CD14-positive monocyte (primary cell): Measurements from ENCODE around the gene PRDM1. TPM values are rescaled to one million over a fixed set of nuclear protein-coding genes. Genes with fewer than 3 reads are reported as not detected.

Source experiments
- DNase-seq, 3 donors: peaks; one replicate each; pipeline ENCODE4 v3.0.0-alpha.2; 2011 to 2022
- H2AFZ ChIP-seq: 2 replicates; pipeline ENCODE4 v1.6.0; 2012; ENCODE audit warnings: mild to moderate bottlenecking, low read depth, low read length, inconsistent platforms; ENCODE audit not compliant: insufficient read depth, poor library complexity, severe bottlenecking
- H3K27ac ChIP-seq, 2 donors: 1 replicate in 1 of 2; 2 replicates in 1 of 2; pipeline ENCODE4 v1.5.1; 2012 to 2013; ENCODE audit warnings: low read length in 2 of 2, control low read depth in 1 of 2, inconsistent platforms in 1 of 2, low read depth in 1 of 2, mild to moderate bottlenecking in 1 of 2
- H3K27me3 ChIP-seq, 2 donors: one replicate each; pipeline versions ENCODE4 v1.6.0 to v1.6.1; 2011 to 2013; ENCODE audit warnings: low read length in 2 of 2; ENCODE audit not compliant: control insufficient read depth in 2 of 2, insufficient read depth in 2 of 2
- H3K36me3 ChIP-seq, 2 donors: replicated peaks in 1 of 2; 1 replicate in 1 of 2; 2 replicates in 1 of 2; pipeline versions ENCODE4 v1.5.1 to v1.6.1; 2012 to 2013; ENCODE audit warnings: low read length in 2 of 2, control low read depth in 1 of 2, inconsistent platforms in 1 of 2, mild to moderate bottlenecking in 1 of 2; ENCODE audit not compliant: insufficient read depth in 2 of 2, control insufficient read depth in 1 of 2
- H3K4me1 ChIP-seq, 2 donors: 1 replicate in 1 of 2; 2 replicates in 1 of 2; pipeline versions ENCODE4 v1.5.1 to v1.6.1; 2012 to 2013; ENCODE audit warnings: low read length in 2 of 2, control low read depth in 1 of 2, inconsistent platforms in 1 of 2, mild to moderate bottlenecking in 1 of 2, moderate library complexity in 1 of 2; ENCODE audit not compliant: insufficient read depth in 2 of 2, control insufficient read depth in 1 of 2
- H3K4me2 ChIP-seq: replicated peaks from 2 replicates; pipeline ENCODE3; 2012; ENCODE audit warnings: low read length, moderate library complexity, mild to moderate bottlenecking; ENCODE audit not compliant: poor library complexity, severe bottlenecking; ENCODE audit errors: extremely low read depth
- H3K4me3 ChIP-seq, 3 experiments: fragments of 200-600 bp in 1 of 3; sonication (generic) in 1 of 3; replicated peaks in 1 of 3; 1 replicate in 2 of 3; 2 replicates in 1 of 3; pipeline ENCODE4 v1.5.1; 2011 to 2013; ENCODE audit warnings: low read length in 3 of 3, mild to moderate bottlenecking in 3 of 3, control low read depth in 2 of 3, low read depth in 2 of 3, inconsistent platforms in 1 of 3, moderate library complexity in 1 of 3
- H3K79me2 ChIP-seq: 2 replicates; pipeline ENCODE4 v1.6.0; 2012; ENCODE audit warnings: mild to moderate bottlenecking, control low read depth, inconsistent platforms, low read length, moderate library complexity; ENCODE audit not compliant: insufficient read depth
- H3K9ac ChIP-seq: 2 replicates; pipeline ENCODE4 v1.6.0; 2017; ENCODE audit warnings: low read length, mild to moderate bottlenecking; ENCODE audit not compliant: insufficient read depth, poor library complexity, severe bottlenecking
- H3K9me3 ChIP-seq, 2 donors: replicated peaks in 1 of 2; 1 replicate in 1 of 2; 2 replicates in 1 of 2; pipeline versions ENCODE4 v1.5.1 to v1.6.1; 2012 to 2013; ENCODE audit warnings: low read length in 2 of 2, control low read depth in 1 of 2; ENCODE audit not compliant: control insufficient read depth in 1 of 2, insufficient read depth in 1 of 2
- H4K20me1 ChIP-seq: 2 replicates; pipeline ENCODE4 v1.6.0; 2012; ENCODE audit warnings: mild to moderate bottlenecking, low read length, control low read depth, moderate library complexity; ENCODE audit not compliant: insufficient read depth
- H3K27ac Mint-ChIP-seq, 7 donors: one replicate each; pipeline ENCODE4 v1.8.0; 2020; ENCODE audit warnings: mild to moderate bottlenecking in 7 of 7, mixed read lengths in 7 of 7, moderate library complexity in 6 of 7, inconsistent platforms in 2 of 7
- H3K27me3 Mint-ChIP-seq, 3 donors: one replicate each; pipeline ENCODE4 v1.8.0; 2021 to 2022; ENCODE audit warnings: low read depth in 3 of 3, mild to moderate bottlenecking in 3 of 3, mixed read lengths in 3 of 3, moderate library complexity in 3 of 3, inconsistent platforms in 1 of 3
- H3K36me3 Mint-ChIP-seq, 2 donors: one replicate each; pipeline ENCODE4 v1.8.0; 2020; ENCODE audit warnings: mixed read lengths in 2 of 2, inconsistent platforms in 1 of 2, mild to moderate bottlenecking in 1 of 2
- H3K4me1 Mint-ChIP-seq: one replicate; pipeline ENCODE4 v1.8.0; 2020; ENCODE audit warnings: mild to moderate bottlenecking, mixed read lengths
- H3K4me3 Mint-ChIP-seq, 2 donors: one replicate each; pipeline ENCODE4 v1.8.0; 2020; ENCODE audit warnings: mild to moderate bottlenecking in 2 of 2, mixed read lengths in 2 of 2, moderate library complexity in 1 of 2
- H3K9me3 Mint-ChIP-seq, 7 donors: one replicate each; pipeline ENCODE4 v1.8.0; 2020 to 2022; ENCODE audit warnings: mixed read lengths in 7 of 7, mild to moderate bottlenecking in 6 of 7, moderate library complexity in 6 of 7, inconsistent platforms in 2 of 7
- WGBS: methylation state at CpG from one replicate; pipeline ENCODE4 v1.1.5; 2013; ENCODE audit warnings: missing lambda C conversion rate; ENCODE audit not compliant: insufficient coverage; 5-methylcytosine and 5-hydroxymethylcytosine counted together
- intact Hi-C, 2 donors: fragments of 100-400 bp; cut with micrococcal nuclease; formaldehyde crosslinking; loops; one replicate each; pipeline versions ENCODE4 v1.15.0 to v1.15.1; 2023
- polyA plus RNA-seq, 3 donors: library from polyadenylated mRNA; depleted of rRNA in 1 of 3; unstranded in 2 of 3; stranded (reverse) in 1 of 3; fragments of 300-500 nt in 2 of 3; fragments of >200 nt in 1 of 3; fragmentation: Illumina TruSeq in 2 of 3; gene quantifications; 1 replicate in 2 of 3; 2 replicates in 1 of 3; pipeline ENCODE4 v1.2.3, GENCODE V29; 2012 to 2021
- TF ChIP-seq, protein P1 (sequence below): fragments of 200-600 bp; IDR thresholded peaks from one replicate; pipeline ENCODE4 v1.8.0; 2022; ENCODE audit warnings: antibody characterized with exemption, mild to moderate bottlenecking

Gene PRDM1
- polyA plus RNA-seq, 3 donors: 1.8 to 14.9 (median 5.2) TPM

DNA sequence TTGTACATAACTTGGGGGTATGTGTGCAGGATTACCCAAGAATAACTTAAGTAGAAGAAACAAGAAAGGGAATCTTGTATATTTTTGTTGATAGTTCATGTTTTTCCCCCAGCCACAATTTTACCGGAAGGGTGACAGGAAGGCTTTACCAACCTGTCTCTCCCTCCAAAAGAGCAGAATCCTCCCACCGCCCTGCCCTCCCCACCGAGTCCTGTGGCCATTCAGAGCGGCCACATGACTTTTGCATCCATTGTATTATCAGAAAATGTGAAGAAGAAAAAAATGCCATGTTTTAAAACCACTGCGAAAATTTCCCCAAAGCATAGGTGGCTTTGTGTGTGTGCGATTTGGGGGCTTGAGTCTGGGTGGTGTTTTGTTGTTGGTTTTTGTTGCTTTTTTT lies 22.0 kb downstream of the PRDM1 start:
- no peak for DNase-seq
- H3K4me1 ChIP-seq: peaks cover 15 to 19% of the 10 kb centered on the region in 2 donors
- H3K36me3 ChIP-seq: peaks cover 18 to 39% of the 10 kb centered on the region in 2 donors
- H2AFZ ChIP-seq: no peak overlapping the region
- peaks cover 0 to 3% (median 2%) of the 10 kb centered on the region in 3 donors for H3K27me3 Mint-ChIP-seq
- no peaks in the 10 kb centered on the region for H3K9me3 ChIP-seq
- no peak overlapping the region for H3K4me3 ChIP-seq
- H3K9me3 Mint-ChIP-seq: peaks cover 0 to 8% (median 3%) of the 10 kb centered on the region in 7 donors
- H4K20me1 ChIP-seq: no peaks in the 10 kb centered on the region
- WGBS: no CpG with 5 or more reads among the region's 6 CpGs
- intact Hi-C loops: no loop called here
- H3K79me2 ChIP-seq: no peaks in the 10 kb centered on the region
- H3K4me1 Mint-ChIP-seq: peaks cover 31% of the 10 kb centered on the region
- no peaks in the 10 kb centered on the region for H3K27me3 ChIP-seq
- no peak overlapping the region for H3K9ac ChIP-seq
- no peak overlapping the region for H3K4me2 ChIP-seq
- no peak overlapping the region for H3K27ac ChIP-seq
- H3K36me3 Mint-ChIP-seq: peaks cover 35 to 40% of the 10 kb centered on the region in 2 donors
- TF ChIP-seq, protein P1, sequence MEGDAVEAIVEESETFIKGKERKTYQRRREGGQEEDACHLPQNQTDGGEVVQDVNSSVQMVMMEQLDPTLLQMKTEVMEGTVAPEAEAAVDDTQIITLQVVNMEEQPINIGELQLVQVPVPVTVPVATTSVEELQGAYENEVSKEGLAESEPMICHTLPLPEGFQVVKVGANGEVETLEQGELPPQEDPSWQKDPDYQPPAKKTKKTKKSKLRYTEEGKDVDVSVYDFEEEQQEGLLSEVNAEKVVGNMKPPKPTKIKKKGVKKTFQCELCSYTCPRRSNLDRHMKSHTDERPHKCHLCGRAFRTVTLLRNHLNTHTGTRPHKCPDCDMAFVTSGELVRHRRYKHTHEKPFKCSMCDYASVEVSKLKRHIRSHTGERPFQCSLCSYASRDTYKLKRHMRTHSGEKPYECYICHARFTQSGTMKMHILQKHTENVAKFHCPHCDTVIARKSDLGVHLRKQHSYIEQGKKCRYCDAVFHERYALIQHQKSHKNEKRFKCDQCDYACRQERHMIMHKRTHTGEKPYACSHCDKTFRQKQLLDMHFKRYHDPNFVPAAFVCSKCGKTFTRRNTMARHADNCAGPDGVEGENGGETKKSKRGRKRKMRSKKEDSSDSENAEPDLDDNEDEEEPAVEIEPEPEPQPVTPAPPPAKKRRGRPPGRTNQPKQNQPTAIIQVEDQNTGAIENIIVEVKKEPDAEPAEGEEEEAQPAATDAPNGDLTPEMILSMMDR: no peak
- H3K4me3 Mint-ChIP-seq: no peak overlapping the region
- H3K27ac Mint-ChIP-seq: no peak overlapping the region

DNA sequence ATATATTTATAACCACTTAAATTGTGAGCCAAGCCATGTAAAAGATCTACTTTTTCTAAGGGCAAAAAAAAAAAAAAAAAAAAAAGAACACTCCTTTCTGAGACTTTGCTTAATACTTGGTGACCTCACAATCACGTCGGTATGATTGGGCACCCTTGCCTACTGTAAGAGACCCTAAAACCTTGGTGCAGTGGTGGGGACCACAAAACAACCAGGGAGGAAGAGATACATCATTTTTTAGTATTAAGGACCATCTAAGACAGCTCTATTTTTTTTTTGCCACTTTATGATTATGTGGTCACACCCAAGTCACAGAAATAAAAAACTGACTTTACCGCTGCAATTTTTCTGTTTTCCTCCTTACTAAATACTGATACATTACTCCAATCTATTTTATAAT lies 22.9 kb downstream of the PRDM1 start:
- no peak overlapping the region for H3K4me3 ChIP-seq
- H3K36me3 ChIP-seq: peaks cover 18 to 39% of the 10 kb centered on the region in 2 donors
- intact Hi-C loops: no loop called here
- Mint-ChIP-seq H3K4me1 (peaks cover 30% of the 10 kb centered on the region), H3K27ac (no peak overlapping the region), H3K27me3 (peaks cover 0 to 3% (median 2%) of the 10 kb centered on the region in 3 donors), H3K36me3 (peaks cover 35 to 40% of the 10 kb centered on the region in 2 donors), H3K9me3 (peaks cover 0 to 8% (median 3%) of the 10 kb centered on the region in 7 donors), H3K4me3 (peak overlapping the region in 1 of 2 donors; percentile 42)
- no peak overlapping the region for H3K9ac ChIP-seq
- no peaks in the 10 kb centered on the region for H4K20me1 ChIP-seq
- TF ChIP-seq, protein P1: no peak
- no peak overlapping the region for H3K4me2 ChIP-seq
- DNase-seq: no peak
- peaks cover 8 to 11% of the 10 kb centered on the region in 2 donors for H3K4me1 ChIP-seq
- no peaks in the 10 kb centered on the region for H3K27me3 ChIP-seq
- H3K27ac ChIP-seq: no peak overlapping the region
- no peak overlapping the region for H2AFZ ChIP-seq
- WGBS: no CpG with 5 or more reads among the region's 3 CpGs
- no peaks in the 10 kb centered on the region for H3K79me2 ChIP-seq
- no peaks in the 10 kb centered on the region for H3K9me3 ChIP-seq
